IMR-90 (cell line): ENCODE results near the gene SDHB. TPM values are rescaled to one million over a fixed set of nuclear protein-coding genes. Genes with fewer than 3 reads are reported as not detected.

Experiments
- ATAC-seq: fragments of 200-7000 bp; cut with Tn5 transposase; 2 replicates; pipeline ENCODE4 v1.9.1; 2020; ENCODE audit warnings: low read depth, mild to moderate bottlenecking, moderate library complexity
- BruUV-seq: library from RNA; stranded (reverse); fragments of 400-500 nt; replicated peaks from 2 replicates; lab custom pipeline; 2021; lab: Mats Ljungman, UMichigan
- CTCF ChIA-PET: fragments of 300-600 bp; formaldehyde crosslinking; extraction: SDS; loops from one replicate; lab custom pipeline; 2021; ENCODE audit warnings: antibody characterized with exemption; lab: Yijun Ruan, JAX
- POLR2A ChIA-PET: fragments of 300-600 bp; sonication (Branson Sonifier 250); formaldehyde crosslinking; loops from one replicate; lab custom pipeline; 2022; ENCODE audit warnings: antibody characterized with exemption; ENCODE audit not compliant: unreplicated experiment; lab: Charles Lee
- DNase-seq: peaks from one replicate; pipeline ENCODE4 v3.0.0; 2013
- H2AFZ ChIP-seq: replicated peaks from 2 replicates; pipeline ENCODE3; 2013; ENCODE audit warnings: low read length, mild to moderate bottlenecking; ENCODE audit not compliant: poor library complexity
- H2AK5ac ChIP-seq: 2 replicates; pipeline ENCODE4 v1.6.1; 2013; ENCODE audit warnings: low read depth, low read length, inconsistent platforms
- H2AK9ac ChIP-seq: replicated peaks from 2 replicates; pipeline ENCODE3; 2013; ENCODE audit warnings: mild to moderate bottlenecking, low read depth, low read length, moderate library complexity; ENCODE audit not compliant: poor library complexity
- H2BK120ac ChIP-seq: 2 replicates; pipeline ENCODE4 v1.6.1; 2013; ENCODE audit warnings: low read depth, low read length, inconsistent platforms
- H2BK15ac ChIP-seq: 3 replicates; pipeline ENCODE4 v1.6.1; 2013; ENCODE audit warnings: low read depth, low read length, inconsistent platforms
- H2BK20ac ChIP-seq: 2 replicates; pipeline ENCODE4 v1.6.1; 2013; ENCODE audit warnings: low read depth, mild to moderate bottlenecking, inconsistent platforms, low read length, moderate library complexity
- H2BK5ac ChIP-seq: 2 replicates; pipeline ENCODE4 v1.6.1; 2013; ENCODE audit warnings: mild to moderate bottlenecking, low read depth, low read length, inconsistent platforms; ENCODE audit not compliant: poor library complexity, severe bottlenecking
- H3K14ac ChIP-seq: replicated peaks from 2 replicates; pipeline ENCODE4 v1.6.1; 2013; ENCODE audit warnings: low read depth, low read length, inconsistent platforms
- H3K18ac ChIP-seq: 2 replicates; pipeline ENCODE4 v1.6.1; 2013; ENCODE audit warnings: low read depth, low read length, control low read depth
- H3K23ac ChIP-seq: 2 replicates; pipeline ENCODE4 v1.6.1; 2013; ENCODE audit warnings: low read depth, low read length, inconsistent platforms
- H3K27ac ChIP-seq: 2 replicates; pipeline ENCODE4 v1.5.1; 2013; ENCODE audit warnings: mild to moderate bottlenecking, control low read depth, low read length; ENCODE audit not compliant: insufficient read depth
- H3K27me3 ChIP-seq: 2 replicates; pipeline ENCODE4 v1.6.1; 2013; ENCODE audit warnings: low read length; ENCODE audit not compliant: control insufficient read depth, insufficient read depth
- H3K36me3 ChIP-seq: 2 replicates; pipeline ENCODE4 v1.6.1; 2013; ENCODE audit warnings: low read length, mixed read lengths; ENCODE audit not compliant: control insufficient read depth, insufficient read depth
- H3K4ac ChIP-seq: 2 replicates; pipeline ENCODE4 v1.6.1; 2013; ENCODE audit warnings: low read depth, low read length, inconsistent platforms
- H3K4me1 ChIP-seq: 2 replicates; pipeline ENCODE4 v1.6.1; 2013; ENCODE audit warnings: low read length, mixed read lengths; ENCODE audit not compliant: control insufficient read depth, insufficient read depth
- H3K4me2 ChIP-seq: 2 replicates; pipeline ENCODE4 v1.6.1; 2013; ENCODE audit warnings: low read depth, mild to moderate bottlenecking, control low read depth, low read length, moderate library complexity
- H3K4me3 ChIP-seq: 2 replicates; pipeline ENCODE4 v1.5.1; 2013; ENCODE audit warnings: low read depth, mild to moderate bottlenecking, control low read depth, low read length, moderate library complexity; ENCODE audit not compliant: insufficient read depth
- H3K56ac ChIP-seq: 2 replicates; pipeline ENCODE4 v1.6.1; 2013; ENCODE audit warnings: low read length, inconsistent platforms; ENCODE audit not compliant: insufficient read depth; ENCODE audit errors: extremely low read depth
- H3K79me1 ChIP-seq, 2 experiments: 2 replicates each; pipeline ENCODE4 v1.6.1; 2013; ENCODE audit warnings: low read length in 2 of 2, inconsistent platforms in 1 of 2, low read depth in 1 of 2
- H3K9ac ChIP-seq: 2 replicates; pipeline ENCODE4 v1.6.1; 2013; ENCODE audit warnings: low read depth, low read length, control low read depth
- H3K9me1 ChIP-seq: 2 replicates; pipeline ENCODE4 v1.6.1; 2013; ENCODE audit warnings: low read length, inconsistent platforms; ENCODE audit not compliant: insufficient read depth
- H3K9me3 ChIP-seq: 2 replicates; pipeline ENCODE4 v1.6.1; 2013; ENCODE audit warnings: low read length; ENCODE audit not compliant: control insufficient read depth, insufficient read depth
- H4K20me1 ChIP-seq: 2 replicates; pipeline ENCODE4 v1.6.1; 2013; ENCODE audit warnings: low read length, inconsistent platforms; ENCODE audit not compliant: insufficient read depth
- H4K5ac ChIP-seq: 2 replicates; pipeline ENCODE4 v1.6.1; 2013; ENCODE audit warnings: mild to moderate bottlenecking, low read depth, low read length, control low read depth
- H4K8ac ChIP-seq, 2 experiments: 2 replicates each; pipeline ENCODE4 v1.6.1; 2013; ENCODE audit warnings: low read depth in 2 of 2, low read length in 2 of 2, control low read depth in 1 of 2, inconsistent platforms in 1 of 2
- H4K91ac ChIP-seq: 2 replicates; pipeline ENCODE4 v1.6.1; 2013; ENCODE audit warnings: low read depth, low read length, inconsistent platforms; ENCODE audit not compliant: insufficient read depth
- BHLHE40 ChIP-seq: fragments of 150-350 bp; IDR thresholded peaks from 2 replicates; pipeline ENCODE4 v1.6.1; 2016; ENCODE audit warnings: mild to moderate bottlenecking, low read depth, low read length
- CEBPB ChIP-seq: IDR thresholded peaks from 2 replicates; pipeline ENCODE4 v1.6.1; 2012; ENCODE audit warnings: low read depth, low read length, improper control_type of control experiment
- CHD1 ChIP-seq: IDR thresholded peaks from 2 replicates; pipeline ENCODE4 v1.6.1; 2012; ENCODE audit warnings: low read depth, low read length, improper control_type of control experiment
- CTCF ChIP-seq: conservative IDR thresholded peaks from 2 replicates; pipeline ENCODE4 v1.5.1; 2012; ENCODE audit warnings: mild to moderate bottlenecking, low read depth, low read length, improper control_type of control experiment
- FOS ChIP-seq: fragments of 150-350 bp; IDR thresholded peaks from 2 replicates; pipeline ENCODE4 v1.6.1; 2016; ENCODE audit warnings: low read depth, low read length
- MAFK ChIP-seq: IDR thresholded peaks from 2 replicates; pipeline ENCODE4 v1.6.1; 2012; ENCODE audit warnings: low read depth, low read length, improper control_type of control experiment
- MAZ ChIP-seq: IDR thresholded peaks from 2 replicates; pipeline ENCODE4 v1.6.1; 2012; ENCODE audit warnings: low read depth, mild to moderate bottlenecking, low read length, improper control_type of control experiment, moderate library complexity, borderline replicate concordance
- MXI1 ChIP-seq: IDR thresholded peaks from 2 replicates; pipeline ENCODE4 v1.6.1; 2012; ENCODE audit warnings: low read depth, mild to moderate bottlenecking, low read length, moderate library complexity, borderline replicate concordance
- NFE2L2 ChIP-seq: fragments of 150-350 bp; IDR thresholded peaks from 2 replicates; pipeline ENCODE4 v1.6.1; 2016; ENCODE audit warnings: low read depth, mild to moderate bottlenecking, low read length
- POLR2A ChIP-seq: IDR thresholded peaks from 2 replicates; pipeline ENCODE4 v1.6.1; 2012; ENCODE audit warnings: mild to moderate bottlenecking, low read depth, low read length
- RCOR1 ChIP-seq: IDR thresholded peaks from 2 replicates; pipeline ENCODE4 v1.6.1; 2012; ENCODE audit warnings: mild to moderate bottlenecking, low read length, improper control_type of control experiment; ENCODE audit not compliant: insufficient replicate concordance
- RFX5 ChIP-seq: IDR thresholded peaks from 2 replicates; pipeline ENCODE4 v1.8.0; 2012; ENCODE audit warnings: low read depth, mild to moderate bottlenecking, low read length, moderate library complexity
- SMC3 ChIP-seq: fragments of 150-350 bp; IDR thresholded peaks from 2 replicates; pipeline ENCODE4 v1.6.1; 2016; ENCODE audit warnings: low read depth, mild to moderate bottlenecking, antibody characterized with exemption, low read length, moderate library complexity
- WGBS, 2 experiments: methylation state at CpG; one replicate each; pipeline versions ENCODE4 v1.1.5 to v1.1.7; 2013; ENCODE audit warnings: missing lambda C conversion rate in 2 of 2; ENCODE audit not compliant: insufficient read length in 1 of 2; ENCODE audit errors: extremely low coverage in 2 of 2; 5-methylcytosine and 5-hydroxymethylcytosine counted together
- dilution Hi-C: fragments of 300-500 bp; cut with HindIII; formaldehyde crosslinking; loops from one replicate; pipeline ENCODE4 v1.14.3; 2018; ENCODE audit warnings: low sequenced_read_pairs; ENCODE audit not compliant: unreplicated experiment
- in situ Hi-C: fragments of 300-500 bp; cut with MboI; formaldehyde crosslinking; loops from 3 replicates; pipeline ENCODE4 v1.14.3; 2019; ENCODE audit warnings: low sequenced_read_pairs, inconsistent platforms, mixed read lengths
- intact Hi-C: fragments of 100-400 bp; cut with micrococcal nuclease; formaldehyde crosslinking; loops from 2 replicates; pipeline ENCODE4 v1.10.0; 2022
- polyA plus RNA-seq, 3 experiments: library from polyadenylated mRNA; depleted of rRNA; stranded (reverse); fragments of >200 nt; gene quantifications; 2 replicates each; pipeline ENCODE4 v1.2.3, GENCODE V29; 2012; ENCODE audit warnings: low replicate concordance in 1 of 3
- total RNA-seq: library from RNA; depleted of rRNA; stranded (reverse); fragments of >200 nt; gene quantifications from 2 replicates; pipeline ENCODE4 v1.2.3, GENCODE V29; 2012
- TF ChIP-seq, protein P1 (sequence below): fragments of 150-350 bp; IDR thresholded peaks from 2 replicates; pipeline ENCODE4 v1.6.1; 2017; ENCODE audit warnings: mild to moderate bottlenecking, antibody characterized with exemption, low read length, low read depth
- TF ChIP-seq, protein P2 (sequence below): fragments of 150-350 bp; IDR thresholded peaks from 2 replicates; pipeline ENCODE4 v1.6.1; 2016; ENCODE audit warnings: low read depth, mild to moderate bottlenecking, low read length, moderate library complexity, borderline replicate concordance

SDHB gene
- total and polyA plus RNA-seq, 2 of the 4 experiments (the other 2 are of a cell fraction), result 122 to 206 TPM

DNA sequence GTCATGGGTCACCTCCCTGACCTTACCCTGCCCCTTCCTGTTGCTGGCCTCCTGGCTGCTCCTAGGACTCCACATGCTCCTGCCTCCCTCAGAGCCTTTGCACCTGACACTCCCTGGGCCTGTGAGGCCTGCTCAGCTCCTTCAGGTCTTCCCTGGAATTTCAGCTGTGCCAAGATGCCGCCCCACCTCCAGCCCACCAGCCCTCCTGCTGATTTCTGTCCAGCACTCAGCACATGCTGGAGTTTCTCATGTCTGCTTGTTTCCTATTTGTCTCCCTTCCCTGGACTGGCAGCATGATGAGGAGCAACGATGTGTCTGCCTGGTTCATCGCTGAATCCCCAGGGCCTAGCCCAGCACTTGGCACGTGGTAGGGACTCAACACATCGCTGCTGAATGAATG is 76.5 kb downstream of the SDHB start:
- Histone ChIP-seq H3K4ac (no peak overlapping the region; the same call in 1 of the 2 replicates), H4K8ac (no peak overlapping the region), H3K56ac (no peak overlapping the region), H2AK9ac (no peak overlapping the region), H2BK120ac (no peak overlapping the region), H3K9me3 (no peaks in the 10 kb centered on the region), H3K27me3 (no peaks in the 10 kb centered on the region), H4K5ac (no peak overlapping the region), H3K79me1 (no peaks in the 10 kb centered on the region; a peak in 1 of 4 replicates), H3K4me2 (no peak overlapping the region), H4K20me1 (peaks cover 3% of the 10 kb centered on the region; the same call in 1 of the 2 replicates), H3K4me3 (no peak overlapping the region), H3K36me3 (no peaks in the 10 kb centered on the region), H3K4me1 (peaks cover 7% of the 10 kb centered on the region; the same call in 1 of the 2 replicates), H2BK5ac (no peak overlapping the region), H2AFZ (peak overlapping the region; percentile 52), H2BK20ac (no peak overlapping the region), H3K9ac (no peak overlapping the region), H3K9me1 (no peaks in the 10 kb centered on the region), H2AK5ac (no peak overlapping the region), H3K27ac (no peak overlapping the region), H3K23ac (no peak overlapping the region), H3K18ac (no peak overlapping the region), H3K14ac (no peak overlapping the region), H2BK15ac (no peak overlapping the region), H4K91ac (no peak overlapping the region)
- no TSS peak for BruUV-seq
- ATAC-seq, result no peak
- ChIA-PET CTCF (no interaction called here), POLR2A (no interaction called here)
- intact Hi-C loops, result no loop called here
- 95% methylated on average over 4 of the region's 5 CpGs; no CpG with 5 or more reads in 1 of the 2 experiments for WGBS, 2 experiments
- dilution Hi-C loops, result no loop called here
- TF ChIP-seq BHLHE40, result no peak
- TF ChIP-seq FOS, result no peak
- no peak for TF ChIP-seq RCOR1
- TF ChIP-seq, protein P1, sequence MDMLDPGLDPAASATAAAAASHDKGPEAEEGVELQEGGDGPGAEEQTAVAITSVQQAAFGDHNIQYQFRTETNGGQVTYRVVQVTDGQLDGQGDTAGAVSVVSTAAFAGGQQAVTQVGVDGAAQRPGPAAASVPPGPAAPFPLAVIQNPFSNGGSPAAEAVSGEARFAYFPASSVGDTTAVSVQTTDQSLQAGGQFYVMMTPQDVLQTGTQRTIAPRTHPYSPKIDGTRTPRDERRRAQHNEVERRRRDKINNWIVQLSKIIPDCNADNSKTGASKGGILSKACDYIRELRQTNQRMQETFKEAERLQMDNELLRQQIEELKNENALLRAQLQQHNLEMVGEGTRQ, result no peak
- TF ChIP-seq SMC3, result no peak
- TF ChIP-seq CHD1, result no peak
- TF ChIP-seq RFX5, result no peak
- TF ChIP-seq CEBPB, result no peak
- no peak for TF ChIP-seq CTCF
- no peak for TF ChIP-seq MAFK
- TF ChIP-seq, protein P2, sequence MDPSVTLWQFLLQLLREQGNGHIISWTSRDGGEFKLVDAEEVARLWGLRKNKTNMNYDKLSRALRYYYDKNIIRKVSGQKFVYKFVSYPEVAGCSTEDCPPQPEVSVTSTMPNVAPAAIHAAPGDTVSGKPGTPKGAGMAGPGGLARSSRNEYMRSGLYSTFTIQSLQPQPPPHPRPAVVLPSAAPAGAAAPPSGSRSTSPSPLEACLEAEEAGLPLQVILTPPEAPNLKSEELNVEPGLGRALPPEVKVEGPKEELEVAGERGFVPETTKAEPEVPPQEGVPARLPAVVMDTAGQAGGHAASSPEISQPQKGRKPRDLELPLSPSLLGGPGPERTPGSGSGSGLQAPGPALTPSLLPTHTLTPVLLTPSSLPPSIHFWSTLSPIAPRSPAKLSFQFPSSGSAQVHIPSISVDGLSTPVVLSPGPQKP, result no peak
- no peak for TF ChIP-seq POLR2A
- no peak for TF ChIP-seq MAZ
- TF ChIP-seq NFE2L2, result no peak
- no peak for TF ChIP-seq MXI1
- DNase-seq, result no peak
- in situ Hi-C loops, result no loop called here
